ENCODE results near the gene C10orf143.

GRCh38 chr10:130036296-130037065 is 74.1 kb downstream of the C10orf143 start:
- TF ChIP-seq ATF1 (CRISPR knock-in tag; IDR thresholded peaks at IDR 0.05) = no peak
- TF ChIP-seq TEAD4 (CRISPR knock-in tag; IDR thresholded peaks at IDR 0.05) = no peak
- no peak for TF ChIP-seq ZBTB21 (CRISPR knock-in tag; IDR thresholded peaks at IDR 0.05; ENCODE audit: borderline replicate concordance)
- TF ChIP-seq NFYB (CRISPR knock-in tag; conservative IDR thresholded peaks at IDR 0.05; ENCODE audit: low read depth) = no peak
- TF ChIP-seq CTCF (IDR thresholded peaks at IDR 0.05) = no peak

All from WTC11 (cell line).